Endodermal cell (in vitro differentiated cells): ENCODE results near the gene KLF7. TPM values are rescaled to one million over a fixed set of nuclear protein-coding genes. Genes with fewer than 3 reads are reported as not detected.

Experiments used
- DNase-seq: peaks from one replicate; pipeline ENCODE4 v3.0.0-alpha.2; 2017
- H3K27ac ChIP-seq: 2 replicates; pipeline ENCODE4 v1.5.1; 2013; ENCODE audit warnings: mild to moderate bottlenecking, low read depth, low read length, moderate library complexity
- H3K27me3 ChIP-seq: 2 replicates; pipeline ENCODE4 v1.6.1; 2013; ENCODE audit warnings: mild to moderate bottlenecking, low read length, moderate library complexity; ENCODE audit not compliant: insufficient read depth, control insufficient read depth, poor library complexity, severe bottlenecking
- H3K36me3 ChIP-seq: 2 replicates; pipeline ENCODE4 v1.7.0; 2013; ENCODE audit warnings: mild to moderate bottlenecking, low read length, moderate library complexity; ENCODE audit not compliant: control insufficient read depth, insufficient read depth
- H3K4me1 ChIP-seq: one replicate; pipeline ENCODE4 v1.7.0; 2013; ENCODE audit warnings: low read length; ENCODE audit not compliant: control insufficient read depth, insufficient read depth
- H3K4me3 ChIP-seq: 2 replicates; pipeline ENCODE4 v1.5.1; 2013; ENCODE audit warnings: mild to moderate bottlenecking, low read length, moderate library complexity
- H3K9ac ChIP-seq: 2 replicates; pipeline ENCODE4 v1.6.1; 2013; ENCODE audit warnings: mild to moderate bottlenecking, low read length, moderate library complexity; ENCODE audit not compliant: poor library complexity, severe bottlenecking; ENCODE audit errors: extremely low read depth
- H3K9me3 ChIP-seq: 2 replicates; pipeline ENCODE4 v1.6.1; 2013; ENCODE audit warnings: mild to moderate bottlenecking, low read length, moderate library complexity; ENCODE audit not compliant: control insufficient read depth
- H3K27ac Mint-ChIP-seq: 2 replicates; pipeline ENCODE4 v1.8.0; 2020; ENCODE audit warnings: mixed read lengths
- H3K27me3 Mint-ChIP-seq: 2 replicates; pipeline ENCODE4 v1.8.0; 2021; ENCODE audit warnings: mild to moderate bottlenecking, mixed read lengths; ENCODE audit not compliant: insufficient read depth
- H3K36me3 Mint-ChIP-seq: 2 replicates; pipeline ENCODE4 v1.8.0; 2020; ENCODE audit warnings: low read depth, mixed read lengths
- H3K4me1 Mint-ChIP-seq: 2 replicates; pipeline ENCODE4 v1.8.0; 2020; ENCODE audit warnings: mixed read lengths
- H3K4me3 Mint-ChIP-seq: 2 replicates; pipeline ENCODE4 v1.8.0; 2020; ENCODE audit warnings: mild to moderate bottlenecking, moderate library complexity, mixed read lengths
- H3K9me3 Mint-ChIP-seq: 2 replicates; pipeline ENCODE4 v1.8.0; 2020; ENCODE audit warnings: mild to moderate bottlenecking, mixed read lengths
- CTCF ChIP-seq: fragments of 200-600 bp; sonication (generic); conservative IDR thresholded peaks from 2 replicates; pipeline ENCODE4 v1.5.0; 2021; ENCODE audit warnings: antibody characterized with exemption, mild to moderate bottlenecking
- WGBS, 2 experiments: methylation state at CpG; one replicate each; pipeline versions ENCODE4 v1.1.5 to v1.1.7; 2013; ENCODE audit warnings: missing lambda C conversion rate in 2 of 2, mixed read lengths in 1 of 2; ENCODE audit not compliant: insufficient coverage in 1 of 2, insufficient read length in 1 of 2; 5-methylcytosine and 5-hydroxymethylcytosine counted together
- total RNA-seq, 2 donors: library from RNA; stranded (reverse); fragmentation: NEBNext Ultra II Directional in 1 of 2; extraction: Animal tissue kit (Norgen Biotek cat#: 25700) in 1 of 2; gene quantifications; 2 replicates in 1 of 2; 3 replicates in 1 of 2; pipeline ENCODE4 v1.2.1, GENCODE V29; 2021

KLF7 gene
- total RNA-seq, 2 donors from 2014 or later, result 27.4 to 27.8 TPM

GRCh38 chr2:207151048-207151447, 14.7 kb downstream of the KLF7 start:
- H3K4me3 Mint-ChIP-seq, result peak overlapping the region; percentile 44

GRCh38 chr2:207150284-207150683, 15.5 kb downstream of the KLF7 start:
- Mint-ChIP-seq H3K27ac (peak overlapping the region; percentile 89), H3K9me3 (no peaks in the 10 kb centered on the region), H3K4me1 (peaks cover 73% of the 10 kb centered on the region), H3K36me3 (peaks cover 24% of the 10 kb centered on the region), H3K4me3 (peak overlapping the region; percentile 44), H3K27me3 (no peaks in the 10 kb centered on the region)
- Histone ChIP-seq H3K9ac (peak overlapping the region; percentile 45), H3K9me3 (no peaks in the 10 kb centered on the region), H3K36me3 (peaks cover 57% of the 10 kb centered on the region), H3K4me1 (peaks cover 22% of the 10 kb centered on the region), H3K4me3 (peak overlapping the region; percentile 71), H3K27ac (no peak overlapping the region), H3K27me3 (no peaks in the 10 kb centered on the region)
- 57 to 70% methylated on average over 2 to 5 of the region's 5 CpGs for WGBS, 2 experiments
- TF ChIP-seq CTCF, result no peak
- DNase-seq, result no peak

More at GRCh38 chr2:207151048-207151447, 14.7 kb downstream of the KLF7 start:
- H3K27me3 ChIP-seq, result no peaks in the 10 kb centered on the region
- peaks cover 19% of the 10 kb centered on the region for H3K36me3 Mint-ChIP-seq
- no peak for TF ChIP-seq CTCF
- H3K36me3 ChIP-seq, result peaks cover 49% of the 10 kb centered on the region
- peak; percentile 57 for DNase-seq
- H3K4me1 ChIP-seq, result peaks cover 22% of the 10 kb centered on the region
- H3K9me3 Mint-ChIP-seq, result no peaks in the 10 kb centered on the region
- peak overlapping the region; percentile 70 for H3K4me3 ChIP-seq
- peak overlapping the region; percentile 86 for H3K27ac Mint-ChIP-seq
- no peaks in the 10 kb centered on the region for H3K9me3 ChIP-seq
- H3K4me1 Mint-ChIP-seq, result peaks cover 81% of the 10 kb centered on the region
- H3K27me3 Mint-ChIP-seq, result no peaks in the 10 kb centered on the region
- H3K27ac ChIP-seq, result no peak overlapping the region
- WGBS, 2 experiments, result 57% methylated on average over 5 to 6 of the region's 6 CpGs
- H3K9ac ChIP-seq, result peak overlapping the region; percentile 45

GRCh38 chr2:207149249-207150213, 16.2 kb downstream of the KLF7 start:
- Histone ChIP-seq H3K27me3 (no peaks in the 10 kb centered on the region), H3K27ac (peak overlapping the region; percentile 34), H3K9me3 (no peaks in the 10 kb centered on the region), H3K4me3 (peak overlapping the region; percentile 71), H3K4me1 (peaks cover 22% of the 10 kb centered on the region), H3K36me3 (peaks cover 63% of the 10 kb centered on the region), H3K9ac (peak overlapping the region; percentile 45)
- Mint-ChIP-seq H3K4me3 (peak overlapping the region; percentile 44), H3K27me3 (no peaks in the 10 kb centered on the region), H3K27ac (peak overlapping the region; percentile 89), H3K9me3 (no peaks in the 10 kb centered on the region), H3K36me3 (peaks cover 28% of the 10 kb centered on the region), H3K4me1 (peaks cover 73% of the 10 kb centered on the region)
- TF ChIP-seq CTCF, result no peak
- WGBS, 2 experiments, result 43 to 56% methylated on average over 5 to 7 of the region's 7 CpGs
- DNase-seq, result peak; percentile 91
